Muscle layer of colon (tissue), 2 donors: ENCODE results near the gene CBFA2T2.
"Not testable (repeated sequence)": the region's sequence is repeated elsewhere in the genome, so short reads cannot be mapped to it uniquely, and the experiment has no call there.

ENCODE experiments used
- H3K27ac ChIP-seq: one replicate; pipeline ENCODE4 v1.7.0; 2013; ENCODE audit warnings: low read depth, mild to moderate bottlenecking, low read length, moderate library complexity
- H3K27me3 ChIP-seq, 2 donors: one replicate each; pipeline ENCODE4 v1.7.0; 2013; ENCODE audit warnings: low read length in 2 of 2, mild to moderate bottlenecking in 2 of 2; ENCODE audit not compliant: insufficient read depth in 2 of 2, control insufficient read depth in 1 of 2
- H3K36me3 ChIP-seq: one replicate; pipeline ENCODE4 v1.7.0; 2013; ENCODE audit warnings: mild to moderate bottlenecking, low read length; ENCODE audit not compliant: insufficient read depth
- H3K4me1 ChIP-seq: one replicate; pipeline ENCODE4 v1.7.0; 2013; ENCODE audit warnings: mild to moderate bottlenecking, low read length; ENCODE audit not compliant: insufficient read depth
- H3K4me3 ChIP-seq, 2 donors: one replicate each; pipeline ENCODE4 v1.7.0; 2013; ENCODE audit warnings: low read length in 2 of 2, low read depth in 1 of 2, mild to moderate bottlenecking in 1 of 2, moderate library complexity in 1 of 2
- H3K9ac ChIP-seq: one replicate; pipeline ENCODE4 v1.7.0; 2013; ENCODE audit warnings: low read length
- H3K9me3 ChIP-seq: one replicate; pipeline ENCODE4 v1.7.0; 2013; ENCODE audit warnings: mild to moderate bottlenecking, low read length
- donor health status: abdominal sarcoma.
- donor health status: Adenocarcinoma of cecum.

CBFA2T2 gene

DNA sequence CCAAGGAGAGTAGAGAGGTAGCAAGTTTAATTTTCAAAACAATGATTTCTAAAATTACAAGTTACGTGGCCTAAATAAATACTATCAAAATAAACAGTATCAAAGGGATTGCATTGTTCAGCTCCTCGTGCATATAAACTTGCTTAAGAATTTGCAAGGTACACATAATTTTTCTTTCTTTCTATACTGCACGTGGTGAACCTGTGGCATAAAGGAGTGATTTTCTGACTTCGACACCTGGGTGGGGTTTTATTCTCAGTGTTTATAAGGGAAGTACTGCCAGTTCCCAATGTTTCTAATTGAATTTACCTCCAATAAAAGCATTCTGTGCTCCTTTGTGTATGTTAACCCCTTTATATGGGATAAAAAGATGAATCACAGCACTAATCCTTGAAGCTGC is 122.1 kb downstream of the CBFA2T2 start:
- Histone ChIP-seq H3K9ac (no peak overlapping the region), H3K4me3 (no peak overlapping the region), H3K36me3 (peaks cover 44% of the 10 kb centered on the region)

DNA sequence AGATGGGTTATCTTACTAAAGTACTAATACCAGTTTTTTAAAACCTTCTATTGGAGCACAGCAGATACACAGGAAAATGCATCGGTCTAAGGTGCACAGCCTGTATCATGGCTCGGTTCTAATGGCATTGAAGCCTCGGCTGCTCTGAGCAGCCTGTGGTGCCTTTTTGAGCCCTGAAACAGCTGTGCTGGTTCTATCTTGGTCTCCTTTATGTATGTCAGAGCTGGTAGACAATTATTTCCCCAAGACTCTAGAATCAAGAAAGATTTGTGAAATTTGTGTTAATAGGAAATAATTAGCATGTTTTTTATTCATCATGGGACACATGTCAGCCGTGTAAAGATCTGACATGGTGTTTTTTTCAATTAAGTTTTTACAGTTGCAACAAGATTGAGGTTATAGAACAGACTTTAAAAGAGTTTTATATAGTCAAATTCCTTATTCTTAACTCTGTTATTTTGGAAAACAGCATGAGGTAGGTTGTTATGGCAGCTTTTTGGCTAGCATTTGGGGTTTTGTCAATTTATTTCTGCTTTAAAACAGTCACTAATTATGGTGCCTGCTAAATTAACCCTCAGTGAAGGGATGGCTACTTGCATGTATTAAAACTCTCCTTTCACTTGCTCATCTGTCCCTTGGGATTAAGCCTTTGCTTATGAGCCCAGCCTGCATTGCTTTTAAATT is 132.0 kb downstream of the CBFA2T2 start:
- H3K4me1 ChIP-seq = no peaks in the 10 kb centered on the region
- no peak overlapping the region for H3K27ac ChIP-seq
- no peak overlapping the region for H3K4me3 ChIP-seq
- no peaks in the 10 kb centered on the region for H3K9me3 ChIP-seq
- no peak overlapping the region for H3K9ac ChIP-seq
- H3K27me3 ChIP-seq = no peaks in the 10 kb centered on the region
- peaks cover 37% of the 10 kb centered on the region for H3K36me3 ChIP-seq

More for the DNA sequence above, 122.1 kb downstream of the CBFA2T2 start:
- no peak overlapping the region for H3K27ac ChIP-seq
- peaks cover 7% of the 10 kb centered on the region for H3K4me1 ChIP-seq
- no peaks in the 10 kb centered on the region for H3K27me3 ChIP-seq
- H3K9me3 ChIP-seq = no peaks in the 10 kb centered on the region

DNA sequence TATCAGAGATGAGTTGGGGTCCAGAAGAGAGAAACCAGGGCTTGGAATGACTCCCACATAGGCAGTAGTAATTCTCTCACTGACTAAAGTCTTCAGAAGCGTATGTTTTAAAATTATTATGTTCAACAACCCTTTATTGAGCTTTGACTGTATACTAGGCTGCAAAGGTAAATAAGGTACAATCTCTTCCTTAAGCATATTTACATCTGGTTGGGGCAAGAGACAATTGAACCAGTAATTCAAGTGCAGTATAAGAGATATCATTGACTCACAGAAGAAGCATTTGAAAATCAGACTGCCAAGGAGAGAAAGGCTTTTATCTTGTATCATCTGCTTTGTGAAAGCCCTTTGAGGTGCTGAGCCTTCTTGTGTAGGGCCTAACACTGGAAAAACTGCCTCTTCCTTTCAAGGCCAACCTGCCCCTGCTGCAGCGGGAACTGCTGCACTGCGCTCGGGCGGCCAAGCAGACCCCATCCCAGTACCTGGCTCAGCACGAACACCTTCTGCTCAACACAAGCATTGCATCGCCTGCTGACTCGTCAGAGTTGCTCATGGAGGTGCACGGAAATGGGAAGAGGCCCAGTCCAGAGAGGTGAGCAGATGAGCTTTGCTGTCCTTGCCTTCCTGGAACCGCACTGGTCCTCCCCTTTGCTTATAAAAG is 132.9 kb downstream of the CBFA2T2 start:
- peaks cover 33% of the 10 kb centered on the region for H3K36me3 ChIP-seq
- H3K4me3 ChIP-seq = no peak overlapping the region
- H3K9me3 ChIP-seq = no peaks in the 10 kb centered on the region
- no peaks in the 10 kb centered on the region for H3K27me3 ChIP-seq
- H3K4me1 ChIP-seq = no peaks in the 10 kb centered on the region
- H3K27ac ChIP-seq = no peak overlapping the region
- no peak overlapping the region for H3K9ac ChIP-seq

DNA sequence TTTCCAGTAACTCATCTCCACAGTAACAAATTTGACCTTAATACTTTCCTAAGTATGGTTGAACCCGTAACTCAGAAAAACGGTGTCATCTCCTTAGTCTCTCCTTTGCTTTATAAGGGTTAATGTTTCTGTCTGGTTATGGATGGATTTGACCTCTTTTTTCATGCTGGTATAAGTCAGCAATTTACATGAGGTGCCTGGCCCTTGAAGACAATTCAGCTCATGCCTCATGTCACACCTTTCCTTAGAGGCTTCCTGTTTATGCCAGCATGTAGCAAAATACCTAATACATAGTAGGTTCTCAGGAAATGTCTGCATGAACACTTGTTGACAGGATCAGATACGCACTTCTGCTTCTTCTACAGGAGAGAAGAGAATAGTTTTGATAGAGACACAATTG is 134.5 kb downstream of the CBFA2T2 start:
- no peaks in the 10 kb centered on the region for H3K27me3 ChIP-seq
- peaks cover 47% of the 10 kb centered on the region for H3K36me3 ChIP-seq
- no peaks in the 10 kb centered on the region for H3K4me1 ChIP-seq
- H3K4me3 ChIP-seq = no peak overlapping the region
- no peak overlapping the region for H3K9ac ChIP-seq
- H3K9me3 ChIP-seq = no peaks in the 10 kb centered on the region
- H3K27ac ChIP-seq = no peak overlapping the region

DNA sequence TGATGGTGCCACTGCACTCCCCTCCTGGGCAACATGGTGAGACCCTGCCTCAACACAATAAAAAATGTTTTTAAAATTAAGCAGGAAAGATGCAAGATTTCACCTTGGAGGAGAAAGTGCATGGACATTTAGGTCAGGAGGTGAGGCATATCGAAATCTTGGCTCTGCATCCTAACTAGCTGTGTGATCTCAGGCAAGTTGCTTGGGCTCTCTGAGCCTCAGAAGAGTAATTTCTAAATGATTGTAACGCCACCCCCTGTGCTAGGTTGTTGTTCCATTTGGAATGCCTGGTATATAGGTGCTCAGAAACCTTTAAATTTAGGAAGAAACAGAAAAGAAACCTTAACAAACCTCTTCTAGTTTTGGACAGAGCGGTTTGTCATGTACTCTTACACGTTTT is 136.3 kb downstream of the CBFA2T2 start:
- Histone ChIP-seq H3K9ac (no peak overlapping the region), H3K27me3 (no peaks in the 10 kb centered on the region), H3K27ac (no peak overlapping the region), H3K4me3 (no peak overlapping the region), H3K36me3 (peaks cover 62% of the 10 kb centered on the region), H3K9me3 (no peaks in the 10 kb centered on the region), H3K4me1 (no peaks in the 10 kb centered on the region)

DNA sequence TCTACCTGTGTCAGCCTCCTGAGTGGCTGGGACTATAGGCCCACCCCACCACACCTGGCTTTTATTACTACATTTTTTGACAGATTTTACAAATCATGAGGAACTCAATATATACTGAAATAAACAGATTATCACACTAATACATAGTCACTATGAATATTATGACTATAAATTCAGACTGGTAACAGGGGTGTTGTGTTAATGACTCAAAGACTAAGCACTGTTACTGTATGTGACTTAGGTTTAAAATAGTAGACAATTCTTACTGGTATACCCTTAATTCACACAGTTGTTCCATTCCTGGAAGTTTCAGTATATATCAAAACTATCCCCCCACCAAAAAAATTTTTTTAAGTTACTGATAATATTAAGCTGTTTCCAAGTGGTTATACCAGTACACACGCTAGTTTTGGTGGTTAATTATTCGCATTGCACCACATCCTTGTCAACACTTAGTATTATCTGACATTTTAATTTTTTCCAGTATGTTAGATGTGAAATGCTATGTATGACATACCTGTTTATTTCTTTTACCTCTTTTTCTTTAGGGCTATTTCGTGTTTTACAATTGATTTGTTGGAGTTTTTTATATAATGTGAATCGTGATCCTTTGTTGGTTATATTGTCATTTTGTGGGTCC is 137.8 kb downstream of the CBFA2T2 start:
- Histone ChIP-seq H3K4me1 (no peaks in the 10 kb centered on the region), H3K27ac (no peak overlapping the region), H3K9me3 (no peaks in the 10 kb centered on the region), H3K36me3 (peaks cover 68% of the 10 kb centered on the region), H3K9ac (no peak overlapping the region), H3K27me3 (no peaks in the 10 kb centered on the region), H3K4me3 (no peak overlapping the region)

DNA sequence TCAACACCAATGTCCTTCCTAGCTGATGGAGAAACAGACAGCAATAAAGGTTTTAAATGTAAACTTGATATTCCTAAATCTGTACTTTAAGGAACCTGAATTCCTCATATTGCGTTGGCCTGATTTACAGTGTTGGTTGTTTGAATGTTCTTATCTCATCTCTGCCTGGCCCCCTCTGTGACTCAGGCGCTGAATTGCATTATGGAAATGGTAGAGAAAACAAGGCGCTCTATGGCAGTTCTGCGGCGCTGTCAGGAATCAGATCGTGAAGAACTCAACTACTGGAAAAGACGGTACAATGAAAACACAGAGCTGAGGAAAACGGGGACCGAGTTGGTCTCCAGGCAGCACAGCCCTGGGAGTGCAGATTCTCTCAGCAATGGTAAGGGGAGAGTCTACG is 139.6 kb downstream of the CBFA2T2 start:
- Histone ChIP-seq H3K4me3 (no peak overlapping the region), H3K27me3 (no peaks in the 10 kb centered on the region), H3K9me3 (no peaks in the 10 kb centered on the region), H3K9ac (no peak overlapping the region), H3K27ac (no peak overlapping the region), H3K4me1 (no peaks in the 10 kb centered on the region), H3K36me3 (peaks cover 60% of the 10 kb centered on the region)

DNA sequence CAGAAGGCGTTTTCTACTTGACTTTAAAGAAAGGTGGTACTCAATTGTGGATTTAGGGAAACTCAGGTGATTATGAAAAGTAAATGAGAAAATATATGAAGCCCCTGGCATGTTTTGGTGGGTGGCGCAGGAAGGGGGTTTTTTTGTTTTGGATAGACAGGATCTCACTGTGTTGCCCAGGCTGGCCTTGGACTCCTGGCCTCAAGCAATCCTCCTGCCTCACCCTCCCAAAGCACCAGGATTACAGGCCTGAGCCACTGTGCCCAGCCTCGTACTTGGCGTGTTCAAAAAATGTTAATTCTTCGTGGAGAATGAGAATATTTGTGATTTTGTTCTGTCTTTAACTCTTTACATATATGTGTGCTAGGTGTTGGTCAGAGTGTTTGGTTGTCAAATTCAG is 140.1 kb downstream of the CBFA2T2 start:
- H3K4me3 ChIP-seq = no peak overlapping the region
- H3K9me3 ChIP-seq = no peaks in the 10 kb centered on the region
- H3K9ac ChIP-seq = no peak overlapping the region
- H3K27me3 ChIP-seq = no peaks in the 10 kb centered on the region
- H3K27ac ChIP-seq = no peak overlapping the region
- H3K36me3 ChIP-seq = peaks cover 60% of the 10 kb centered on the region
- no peaks in the 10 kb centered on the region for H3K4me1 ChIP-seq

DNA sequence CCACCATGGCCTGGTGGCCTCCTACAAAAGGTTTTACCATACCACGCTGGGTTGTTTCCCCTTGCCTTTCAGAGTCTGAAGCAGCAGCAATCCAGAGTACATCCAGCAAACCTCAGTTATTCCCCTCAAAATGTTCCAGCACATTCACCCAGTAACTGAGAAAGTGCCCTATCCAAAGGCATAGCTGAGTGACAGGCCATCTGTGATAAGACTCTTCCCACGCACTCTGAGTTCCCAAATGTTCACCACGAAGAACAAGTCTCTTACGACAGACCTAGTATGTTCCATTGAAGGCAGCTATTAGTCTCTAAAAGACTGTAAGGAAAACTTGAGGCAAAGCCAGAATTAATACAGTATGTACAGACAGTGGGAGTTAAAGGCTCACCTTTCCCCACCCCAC is 140.6 kb downstream of the CBFA2T2 start:
- H3K27ac ChIP-seq = no peak overlapping the region
- H3K4me3 ChIP-seq = no peak overlapping the region
- no peak overlapping the region for H3K9ac ChIP-seq
- peaks cover 54% of the 10 kb centered on the region for H3K36me3 ChIP-seq
- H3K4me1 ChIP-seq = no peaks in the 10 kb centered on the region
- no peaks in the 10 kb centered on the region for H3K27me3 ChIP-seq
- no peaks in the 10 kb centered on the region for H3K9me3 ChIP-seq

DNA sequence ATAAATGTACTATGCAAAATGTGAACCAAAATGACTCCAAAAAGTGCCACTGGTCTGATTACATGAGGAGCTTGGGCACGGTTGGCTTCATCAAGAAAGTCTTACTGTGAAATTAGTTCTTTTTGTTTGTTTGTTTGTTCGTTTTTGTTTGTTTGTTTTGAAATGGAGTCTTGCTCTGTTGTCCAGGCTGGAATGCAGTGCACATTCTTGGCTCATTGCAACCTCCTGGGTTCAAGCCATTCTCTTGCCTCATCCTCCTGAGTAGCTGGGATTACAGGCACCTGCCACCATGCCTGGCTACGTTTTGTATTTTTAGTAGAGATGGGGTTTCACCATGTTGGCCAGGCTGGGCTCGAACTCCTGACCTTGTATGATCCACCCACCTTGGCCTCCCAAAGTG is 142.0 kb downstream of the CBFA2T2 start:
- peaks cover 48% of the 10 kb centered on the region for H3K36me3 ChIP-seq
- not testable (repeated sequence) for H3K27me3 ChIP-seq, H3K9me3 ChIP-seq, H3K9ac ChIP-seq, H3K4me3 ChIP-seq, H3K27ac ChIP-seq, H3K4me1 ChIP-seq

DNA sequence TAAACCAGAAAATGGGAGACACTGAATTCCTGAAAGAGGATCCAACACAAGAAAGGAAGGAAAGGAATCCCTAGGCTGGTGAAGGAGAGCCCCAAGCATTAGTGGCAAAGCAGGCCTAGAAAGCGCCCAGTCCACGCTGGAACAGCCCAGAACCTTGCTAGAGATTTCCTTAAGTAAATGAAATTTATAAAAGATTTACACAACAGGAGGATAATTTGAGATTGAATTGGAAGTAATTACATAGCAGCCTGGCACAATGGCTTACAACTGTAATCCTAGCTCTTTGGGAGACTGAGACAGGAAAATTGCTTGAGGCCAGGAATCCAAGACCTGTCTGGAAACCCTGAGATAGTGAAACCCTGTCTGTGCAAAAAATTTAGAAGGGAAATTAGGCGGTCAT is 145.4 kb downstream of the CBFA2T2 start:
- no peaks in the 10 kb centered on the region for H3K9me3 ChIP-seq
- H3K36me3 ChIP-seq = peaks cover 49% of the 10 kb centered on the region
- H3K27me3 ChIP-seq = no peaks in the 10 kb centered on the region
- no peaks in the 10 kb centered on the region for H3K4me1 ChIP-seq
- no peak overlapping the region for H3K27ac ChIP-seq
- no peak overlapping the region for H3K9ac ChIP-seq
- H3K4me3 ChIP-seq = no peak overlapping the region
